GM23248 (cell line): Measurements from ENCODE around the gene HSPH1.

ENCODE experiments used
- EZH2 ChIP-seq: fragments of 200-600 bp; sonication (generic); IDR thresholded peaks from 2 replicates; pipeline ENCODE4 v1.6.1; 2018; ENCODE audit warnings: antibody characterized with exemption, mild to moderate bottlenecking; ENCODE audit not compliant: insufficient read depth, poor library complexity, severe bottlenecking
- EZH2phosphoT487 ChIP-seq: fragments of 200-600 bp; sonication (generic); IDR thresholded peaks from 2 replicates; pipeline ENCODE4 v1.6.1; 2018; ENCODE audit warnings: antibody characterized with exemption, moderate library complexity, mild to moderate bottlenecking, low read depth; ENCODE audit not compliant: insufficient read depth

- TF ChIP-seq EZH2 (no peak), EZH2phosphoT487 (no peak)
These were observed 69.1 kb downstream of the HSPH1 start for GRCh38 chr13:31092646-31093045.
